ENCODE measurements around the gene ZBTB18.
"Not testable (repeated sequence)": the region's sequence is repeated elsewhere in the genome, so short reads cannot be mapped to it uniquely, and the experiment has no call there.

ZBTB18 gene

GRCh38 chr1:244050835-244051444, at the start of gene ZBTB18:
Gene ZBTB18 (plus strand): TSS chr1:244051283. CDS start chr1:244051432, 149 bp downstream.
- peaks cover 21% of the 10 kb centered on the region for H3K4me1 Mint-ChIP-seq (ENCODE audit: low read depth)
- peaks cover 15% of the 10 kb centered on the region for H3K36me3 Mint-ChIP-seq (ENCODE audit: low read depth)
- H3K9me3 Mint-ChIP-seq, result no peaks in the 10 kb centered on the region
- DNase-seq, result no peak
- peak within 1 kb of the TSS; percentile 89 for H3K4me3 Mint-ChIP-seq
- H3K27ac Mint-ChIP-seq, result peak within 1 kb of the TSS; percentile 94
- H3K27me3 Mint-ChIP-seq, result no peaks in the 10 kb centered on the region

GRCh38 chr1:244002721-244003120, 48.4 kb upstream of the ZBTB18 start:
- Mint-ChIP-seq H3K27ac (no peak overlapping the region), H3K9me3 (no peaks in the 10 kb centered on the region), H3K4me3 (no peak overlapping the region), H3K36me3 (ENCODE audit: low read depth) (no peaks in the 10 kb centered on the region), H3K4me1 (ENCODE audit: low read depth) (peaks cover 20% of the 10 kb centered on the region), H3K27me3 (no peaks in the 10 kb centered on the region)
- DNase-seq, result no peak

- H3K27me3 Mint-ChIP-seq, result no peaks in the 10 kb centered on the region
- H3K4me1 Mint-ChIP-seq (ENCODE audit: low read depth), result peaks cover 26% of the 10 kb centered on the region
- H3K27ac Mint-ChIP-seq, result no peak overlapping the region
- H3K36me3 Mint-ChIP-seq (ENCODE audit: low read depth), result no peaks in the 10 kb centered on the region
- no peak for DNase-seq
- no peaks in the 10 kb centered on the region for H3K9me3 Mint-ChIP-seq
- H3K4me3 Mint-ChIP-seq, result no peak overlapping the region
Observed at GRCh38 chr1:244005455-244005854, 45.6 kb upstream of the ZBTB18 start.

- H3K9me3 Mint-ChIP-seq, result no peaks in the 10 kb centered on the region
- H3K4me3 Mint-ChIP-seq, result no peak overlapping the region
- H3K4me1 Mint-ChIP-seq (ENCODE audit: low read depth), result peaks cover 28% of the 10 kb centered on the region
- no peaks in the 10 kb centered on the region for H3K36me3 Mint-ChIP-seq (ENCODE audit: low read depth)
- H3K27me3 Mint-ChIP-seq, result no peaks in the 10 kb centered on the region
- no peak for DNase-seq
- H3K27ac Mint-ChIP-seq, result no peak overlapping the region
Observed at GRCh38 chr1:244006381-244006901, 44.6 kb upstream of the ZBTB18 start.

GRCh38 chr1:244006961-244007360, 44.1 kb upstream of the ZBTB18 start:
- DNase-seq, result no peak
- Mint-ChIP-seq H3K27ac (no peak overlapping the region), H3K4me1 (ENCODE audit: low read depth) (peaks cover 25% of the 10 kb centered on the region), H3K4me3 (no peak overlapping the region), H3K9me3 (no peaks in the 10 kb centered on the region), H3K27me3 (no peaks in the 10 kb centered on the region), H3K36me3 (ENCODE audit: low read depth) (no peaks in the 10 kb centered on the region)

- Mint-ChIP-seq H3K4me1 (ENCODE audit: low read depth) (peaks cover 8% of the 10 kb centered on the region), H3K9me3 (no peaks in the 10 kb centered on the region), H3K4me3 (no peak overlapping the region), H3K27me3 (no peaks in the 10 kb centered on the region), H3K27ac (no peak overlapping the region), H3K36me3 (ENCODE audit: low read depth) (no peaks in the 10 kb centered on the region)
- peak; percentile 51 for DNase-seq
Observed at GRCh38 chr1:244010191-244010590, 40.9 kb upstream of the ZBTB18 start.

GRCh38 chr1:244010703-244011123, 40.4 kb upstream of the ZBTB18 start:
- no peak overlapping the region for H3K27ac Mint-ChIP-seq
- no peaks in the 10 kb centered on the region for H3K27me3 Mint-ChIP-seq
- H3K4me3 Mint-ChIP-seq, result no peak overlapping the region
- H3K36me3 Mint-ChIP-seq (ENCODE audit: low read depth), result no peaks in the 10 kb centered on the region
- peaks cover 8% of the 10 kb centered on the region for H3K4me1 Mint-ChIP-seq (ENCODE audit: low read depth)
- H3K9me3 Mint-ChIP-seq, result no peaks in the 10 kb centered on the region
- no peak for DNase-seq

GRCh38 chr1:244011271-244011670, 39.8 kb upstream of the ZBTB18 start:
- DNase-seq, result no peak
- H3K27me3 Mint-ChIP-seq, result no peaks in the 10 kb centered on the region
- H3K4me3 Mint-ChIP-seq, result no peak overlapping the region

GRCh38 chr1:244011786-244012185, 39.3 kb upstream of the ZBTB18 start:
- Mint-ChIP-seq H3K9me3 (no peaks in the 10 kb centered on the region), H3K27me3 (no peaks in the 10 kb centered on the region), H3K27ac (no peak overlapping the region), H3K36me3 (ENCODE audit: low read depth) (no peaks in the 10 kb centered on the region), H3K4me1 (ENCODE audit: low read depth) (peaks cover 8% of the 10 kb centered on the region), H3K4me3 (no peak overlapping the region)
- no peak for DNase-seq

More at GRCh38 chr1:244011271-244011670, 39.8 kb upstream of the ZBTB18 start:
- peaks cover 8% of the 10 kb centered on the region for H3K4me1 Mint-ChIP-seq (ENCODE audit: low read depth)
- H3K27ac Mint-ChIP-seq, result no peak overlapping the region
- H3K9me3 Mint-ChIP-seq, result no peaks in the 10 kb centered on the region
- H3K36me3 Mint-ChIP-seq (ENCODE audit: low read depth), result no peaks in the 10 kb centered on the region

GRCh38 chr1:244012202-244012601, 38.9 kb upstream of the ZBTB18 start:
- H3K36me3 Mint-ChIP-seq (ENCODE audit: low read depth), result no peaks in the 10 kb centered on the region
- no peak for DNase-seq
- no peaks in the 10 kb centered on the region for H3K27me3 Mint-ChIP-seq
- H3K27ac Mint-ChIP-seq, result no peak overlapping the region
- H3K4me3 Mint-ChIP-seq, result no peak overlapping the region
- H3K4me1 Mint-ChIP-seq (ENCODE audit: low read depth), result peaks cover 8% of the 10 kb centered on the region
- no peaks in the 10 kb centered on the region for H3K9me3 Mint-ChIP-seq

- peaks cover 8% of the 10 kb centered on the region for H3K4me1 Mint-ChIP-seq (ENCODE audit: low read depth)
- H3K4me3 Mint-ChIP-seq, result no peak overlapping the region
- no peak overlapping the region for H3K27ac Mint-ChIP-seq
- no peaks in the 10 kb centered on the region for H3K36me3 Mint-ChIP-seq (ENCODE audit: low read depth)
- H3K9me3 Mint-ChIP-seq, result no peaks in the 10 kb centered on the region
- DNase-seq, result no peak
- H3K27me3 Mint-ChIP-seq, result no peaks in the 10 kb centered on the region
Observed at GRCh38 chr1:244013100-244013499, 38.0 kb upstream of the ZBTB18 start.

GRCh38 chr1:244014862-244015261, 36.2 kb upstream of the ZBTB18 start:
- not testable (repeated sequence) for H3K4me3 Mint-ChIP-seq; H3K9me3 Mint-ChIP-seq; H3K4me1 Mint-ChIP-seq (ENCODE audit: low read depth); H3K27me3 Mint-ChIP-seq; H3K36me3 Mint-ChIP-seq (ENCODE audit: low read depth); DNase-seq; H3K27ac Mint-ChIP-seq

GRCh38 chr1:244019982-244020485, 31.0 kb upstream of the ZBTB18 start:
- no peaks in the 10 kb centered on the region for H3K36me3 Mint-ChIP-seq (ENCODE audit: low read depth)
- no peaks in the 10 kb centered on the region for H3K27me3 Mint-ChIP-seq
- H3K4me3 Mint-ChIP-seq, result no peak overlapping the region
- no peak for DNase-seq
- H3K27ac Mint-ChIP-seq, result no peak overlapping the region
- H3K4me1 Mint-ChIP-seq (ENCODE audit: low read depth), result no peaks in the 10 kb centered on the region
- H3K9me3 Mint-ChIP-seq, result no peaks in the 10 kb centered on the region

- Mint-ChIP-seq H3K36me3 (ENCODE audit: low read depth) (no peaks in the 10 kb centered on the region), H3K27me3 (no peaks in the 10 kb centered on the region), H3K27ac (no peak overlapping the region), H3K9me3 (no peaks in the 10 kb centered on the region), H3K4me3 (no peak overlapping the region), H3K4me1 (ENCODE audit: low read depth) (no peaks in the 10 kb centered on the region)
- DNase-seq, result no peak
Observed at GRCh38 chr1:244021427-244021826, 29.7 kb upstream of the ZBTB18 start.

GRCh38 chr1:244022311-244022710, 28.8 kb upstream of the ZBTB18 start:
- Mint-ChIP-seq H3K27me3 (no peaks in the 10 kb centered on the region), H3K4me3 (no peak overlapping the region), H3K4me1 (ENCODE audit: low read depth) (no peaks in the 10 kb centered on the region), H3K9me3 (no peaks in the 10 kb centered on the region), H3K27ac (no peak overlapping the region), H3K36me3 (ENCODE audit: low read depth) (no peaks in the 10 kb centered on the region)
- DNase-seq, result no peak
